ENCODE results near the gene PTPRH.

The PTPRH gene

GRCh38 chr19:55231391-55232285 lies 22.3 kb upstream of the PTPRH start:
- ChIA-PET CTCF (interaction anchor here (0.6 kb wide), 2 partner anchors 90 to 185 kb away, joined by 3 to 7 read pairs; no protein-coding TSS in a partner anchor), POLR2A (ENCODE audit: low non-redundant PET) (no interaction called here)
- H3K27ac ChIP-seq, result 0 out of 2 replicates have a peak overlapping the region, but pooled peaks have one; percentile 18
- no peak for TF ChIP-seq CTCF (conservative IDR thresholded peaks at IDR 0.05; ENCODE audit: low read depth)
- no peak for DNase-seq (ENCODE audit: low spot score)

- TF ChIP-seq CTCF (conservative IDR thresholded peaks at IDR 0.05; ENCODE audit: low read depth), result no peak
Observed at GRCh38 chr19:55230780-55231179, 21.5 kb upstream of the PTPRH start.

DNA sequence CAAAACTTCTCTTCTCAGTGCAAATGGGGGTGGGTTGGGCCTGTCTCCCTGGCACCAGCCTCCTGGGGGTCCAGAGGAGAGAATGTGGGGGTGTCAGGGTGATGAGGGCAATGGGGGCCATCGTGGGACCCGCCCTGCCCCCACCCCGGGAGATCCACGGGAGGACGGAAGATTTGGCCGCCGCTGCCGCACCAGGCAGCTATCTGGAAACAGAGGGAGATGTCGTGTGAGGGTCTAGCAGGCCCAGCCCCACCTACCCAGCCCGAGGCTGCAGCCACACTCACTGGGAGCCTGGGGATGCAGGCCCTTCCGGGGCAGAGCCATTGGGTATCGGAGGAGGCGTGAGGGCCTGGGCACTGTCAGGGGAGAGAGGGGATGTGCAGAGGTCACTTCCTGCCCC lies 21.0 kb upstream of the PTPRH start:
- ChIA-PET CTCF (no interaction called here), POLR2A (ENCODE audit: low non-redundant PET) (no interaction called here)
- no peak for DNase-seq (ENCODE audit: low spot score)
- H3K27ac ChIP-seq, result no peak overlapping the region
- TF ChIP-seq CTCF (conservative IDR thresholded peaks at IDR 0.05; ENCODE audit: low read depth), result no peak

More at GRCh38 chr19:55230780-55231179, 21.5 kb upstream of the PTPRH start:
- CTCF ChIA-PET, result no interaction called here
- no peak overlapping the region for H3K27ac ChIP-seq
- DNase-seq (ENCODE audit: low spot score), result no peak
- POLR2A ChIA-PET (ENCODE audit: low non-redundant PET), result no interaction called here

DNA sequence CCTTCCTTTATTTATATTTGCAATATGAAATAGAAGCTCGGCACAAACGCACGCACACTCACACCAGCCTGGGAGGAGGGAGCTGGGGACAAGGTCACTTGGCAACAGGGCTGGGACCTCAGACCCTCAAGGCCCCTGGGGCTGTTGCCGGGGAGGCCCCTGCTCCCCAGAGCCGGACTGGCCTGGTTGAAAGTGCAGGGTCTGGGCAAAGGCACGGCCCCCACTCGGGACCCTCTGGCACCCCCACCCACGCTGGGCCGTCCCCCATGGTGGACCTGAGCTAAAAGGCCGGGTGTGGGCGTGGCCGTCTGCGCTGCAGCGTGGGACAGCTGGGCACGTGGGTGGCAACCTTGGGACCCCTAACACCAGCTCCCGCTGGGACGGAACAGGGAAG lies 20.5 kb upstream of the PTPRH start:
- TF ChIP-seq CTCF (conservative IDR thresholded peaks at IDR 0.05; ENCODE audit: low read depth), result no peak
- ChIA-PET POLR2A (ENCODE audit: low non-redundant PET) (no interaction called here), CTCF (no interaction called here)

DNA sequence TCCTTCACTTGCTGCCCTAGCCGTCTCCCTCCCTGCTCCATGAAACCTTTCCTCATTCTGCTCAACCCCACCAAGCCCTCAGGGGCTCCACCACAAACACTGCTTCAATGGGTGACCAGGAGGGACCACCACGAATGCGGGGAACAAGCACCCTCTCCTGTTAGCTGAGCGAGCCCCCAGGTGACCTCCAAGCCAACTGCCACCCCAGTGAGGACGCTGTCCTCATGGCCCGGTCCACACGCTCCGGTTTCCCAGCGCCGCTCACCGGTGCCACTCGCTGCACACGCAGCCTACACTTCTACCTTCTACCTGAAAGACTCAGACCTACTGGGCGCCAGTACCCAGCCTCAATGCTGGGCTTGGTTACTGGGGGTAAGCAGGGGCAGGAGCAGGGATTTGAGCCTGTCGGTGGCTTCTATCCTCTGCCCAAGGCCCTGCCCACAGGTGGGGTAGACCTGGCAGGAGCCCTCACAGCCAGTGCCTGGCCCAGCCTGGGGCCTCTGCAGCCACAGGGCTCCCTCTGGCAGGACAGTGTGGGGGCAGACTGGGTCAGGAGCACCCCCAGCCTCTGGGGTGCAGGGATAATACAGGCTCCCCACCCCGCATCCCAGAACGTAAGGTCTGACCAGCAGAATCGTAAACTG lies 20.0 kb upstream of the PTPRH start:
- peak overlapping the region; percentile 32; the same call in 1 of the 2 replicates for H3K27ac ChIP-seq
- POLR2A ChIA-PET (ENCODE audit: low non-redundant PET), result no interaction called here
- no peak for TF ChIP-seq CTCF (conservative IDR thresholded peaks at IDR 0.05; ENCODE audit: low read depth)
- CTCF ChIA-PET, result no interaction called here
- no peak for DNase-seq (ENCODE audit: low spot score)

More for the DNA sequence above, 20.5 kb upstream of the PTPRH start:
- H3K27ac ChIP-seq, result peak overlapping the region; percentile 32; the same call in 1 of the 2 replicates
- DNase-seq (ENCODE audit: low spot score), result no peak

DNA sequence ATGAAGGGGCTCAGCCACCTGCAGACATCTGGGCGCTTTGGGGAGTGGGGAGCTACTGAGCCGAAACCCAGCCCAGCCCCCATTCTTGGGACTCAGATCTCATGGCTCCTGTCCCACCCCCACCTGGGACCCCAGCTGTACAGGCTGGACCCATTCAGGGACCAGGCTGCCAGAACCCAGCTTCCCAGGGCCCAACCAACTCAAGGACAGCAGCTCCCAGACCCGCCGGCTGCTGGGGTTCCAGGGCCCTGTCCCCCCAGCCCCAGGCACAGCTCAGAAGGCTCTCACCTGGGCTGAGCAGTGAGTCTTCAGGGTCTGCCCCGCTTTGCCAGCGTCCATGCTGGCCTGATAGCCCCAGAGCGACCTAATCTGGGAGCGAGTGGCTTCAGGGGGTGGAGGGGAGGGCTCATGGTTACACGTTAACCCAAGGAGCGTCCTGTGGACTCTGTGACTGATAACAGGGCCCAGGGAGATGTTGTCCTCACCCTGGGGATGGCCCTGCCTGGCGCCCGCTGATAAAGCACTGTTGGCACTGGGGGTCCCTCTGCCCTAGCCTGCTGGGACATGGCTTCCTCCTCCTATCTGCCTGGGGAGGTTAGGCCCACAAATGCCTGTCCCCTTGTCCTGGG lies 19.2 kb upstream of the PTPRH start, which contains the start of gene TMEM86B:
Gene TMEM86B, minus strand, starts transcription at position 361 of the 629 bp plus-strand sequence. Its CDS starts 22 bp downstream, at position 339.
- POLR2A ChIA-PET (ENCODE audit: low non-redundant PET), result no interaction called here
- H3K27ac ChIP-seq, result peak within 1 kb of the TSS; percentile 32
- no peak for DNase-seq (ENCODE audit: low spot score)
- no peak for TF ChIP-seq CTCF (conservative IDR thresholded peaks at IDR 0.05; ENCODE audit: low read depth)
- CTCF ChIA-PET, result interaction anchor here (0.6 to 1.2 kb wide), 3 partner anchors 15 to 239 kb away, joined by 4 read pairs; no protein-coding TSS in a partner anchor

All from RWPE1 (cell line).